HUDEP-2 (cell line): ENCODE results near the gene SLC4A3.
"Not testable (repeated sequence)": the region's sequence is repeated elsewhere in the genome, so short reads cannot be mapped to it uniquely, and the experiment has no call there.

Experiments
- DNase-seq, 76 experiments: peaks; one replicate each; lab custom pipeline; 2025; ENCODE audit not compliant: unreplicated experiment in 76 of 76; lab: John Stamatoyannopoulos, UW

The SLC4A3 gene

GRCh38 chr2:219644801-219645480 is 17.5 kb downstream of the SLC4A3 start:
- DNase-seq, result no peak

GRCh38 chr2:219645631-219646527 is 18.4 kb downstream of the SLC4A3 start:
- DNase-seq, result no peak

- no peak for DNase-seq
Measured at GRCh38 chr2:219648176-219648575, 20.7 kb downstream of the SLC4A3 start.

GRCh38 chr2:219648963-219649362 is 21.5 kb downstream of the SLC4A3 start:
- DNase-seq, result no peak

- DNase-seq, result no peak
Measured at GRCh38 chr2:219650426-219651248, 23.2 kb downstream of the SLC4A3 start.

- DNase-seq, result not testable (repeated sequence)
Measured at GRCh38 chr2:219651656-219652055, 24.2 kb downstream of the SLC4A3 start.

- DNase-seq, result no peak
Measured at GRCh38 chr2:219656526-219656925, 29.1 kb downstream of the SLC4A3 start.

- DNase-seq, result no peak
Measured at GRCh38 chr2:219658196-219658846, 30.9 kb downstream of the SLC4A3 start.

GRCh38 chr2:219658874-219659273 is 31.4 kb downstream of the SLC4A3 start:
- DNase-seq, result no peak

GRCh38 chr2:219661197-219661954 is 33.9 kb downstream of the SLC4A3 start:
- DNase-seq, result peak in 16 of 76 experiments; percentile 5 to 56 (median 24)

GRCh38 chr2:219661955-219662395 is 34.5 kb downstream of the SLC4A3 start:
- peak in 7 of 76 experiments; percentile 11 to 51 (median 30) for DNase-seq

- DNase-seq, result no peak
Measured at GRCh38 chr2:219662566-219662965, 35.1 kb downstream of the SLC4A3 start.

- no peak for DNase-seq
Measured at GRCh38 chr2:219663116-219663762, 35.8 kb downstream of the SLC4A3 start.

- no peak for DNase-seq
Measured at GRCh38 chr2:219664041-219664440, 36.6 kb downstream of the SLC4A3 start.

GRCh38 chr2:219664944-219665343 is 37.5 kb downstream of the SLC4A3 start:
- no peak for DNase-seq

GRCh38 chr2:219665926-219666325 is 38.5 kb downstream of the SLC4A3 start:
- DNase-seq, result no peak

- no peak for DNase-seq
Measured at GRCh38 chr2:219668316-219668715, 40.9 kb downstream of the SLC4A3 start.

- no peak for DNase-seq
Measured at GRCh38 chr2:219670386-219670785, 43.0 kb downstream of the SLC4A3 start.

GRCh38 chr2:219671279-219671678 is 43.8 kb downstream of the SLC4A3 start:
- no peak for DNase-seq
